Caco-2 (cell line): ENCODE measurements around the gene SEMA4C. TPM values are rescaled to one million over a fixed set of nuclear protein-coding genes. Genes with fewer than 3 reads are reported as not detected.
"Not testable (repeated sequence)": the region's sequence is repeated elsewhere in the genome, so short reads cannot be mapped to it uniquely, and the experiment has no call there.

Source experiments
- BruUV-seq: library from RNA; stranded (reverse); fragments of 400-500 nt; replicated peaks from 2 replicates; lab custom pipeline; 2021; lab: Mats Ljungman, UMichigan
- CTCF ChIA-PET: fragments of 300-600 bp; sonication (Branson Sonifier 250); formaldehyde crosslinking; loops from one replicate; lab custom pipeline; 2022; ENCODE audit warnings: antibody characterized with exemption; lab: Charles Lee
- POLR2A ChIA-PET: fragments of 300-600 bp; sonication (Branson Sonifier 250); formaldehyde crosslinking; loops from one replicate; lab custom pipeline; 2022; ENCODE audit warnings: antibody characterized with exemption; lab: Charles Lee
- DNase-seq, 2 experiments: peaks; one replicate each; pipeline versions ENCODE4 v3.0.0 to v3.0.0-alpha.2; 2020 to 2022
- H3K27me3 ChIP-seq: replicated peaks from 2 replicates; pipeline ENCODE4 v1.6.0; 2011; ENCODE audit warnings: low read length; ENCODE audit not compliant: control insufficient read depth, insufficient read depth
- H3K36me3 ChIP-seq: 2 replicates; pipeline ENCODE4 v1.5.1; 2011; ENCODE audit warnings: low read length; ENCODE audit not compliant: control insufficient read depth, insufficient read depth
- H3K4me1 ChIP-seq: fragments of 250-450 bp; sonication (Bioruptor Pico); 2 replicates; pipeline ENCODE4 v1.5.1; 2020; ENCODE audit warnings: mild to moderate bottlenecking
- H3K4me3 ChIP-seq: 2 replicates; pipeline ENCODE4 v1.5.1; 2011; ENCODE audit warnings: low read depth, mild to moderate bottlenecking, control low read depth, low read length
- H3K9me3 ChIP-seq: fragments of 250-450 bp; sonication (Bioruptor Pico); 2 replicates; pipeline ENCODE4 v1.5.1; 2020; ENCODE audit warnings: mild to moderate bottlenecking, moderate library complexity
- H3K27ac Mint-ChIP-seq: one replicate; pipeline ENCODE4 v1.8.0; 2022; ENCODE audit warnings: mixed read lengths; ENCODE audit not compliant: unreplicated experiment
- H3K27me3 Mint-ChIP-seq: one replicate; pipeline ENCODE4 v1.8.0; 2022; ENCODE audit warnings: mixed read lengths; ENCODE audit not compliant: insufficient read depth, unreplicated experiment
- H3K36me3 Mint-ChIP-seq: one replicate; pipeline ENCODE4 v1.8.0; 2022; ENCODE audit warnings: mild to moderate bottlenecking, mixed read lengths; ENCODE audit not compliant: insufficient read depth, unreplicated experiment
- H3K4me1 Mint-ChIP-seq: one replicate; pipeline ENCODE4 v1.8.0; 2022; ENCODE audit warnings: low read depth, mixed read lengths; ENCODE audit not compliant: unreplicated experiment
- H3K4me3 Mint-ChIP-seq: one replicate; pipeline ENCODE4 v1.8.0; 2022; ENCODE audit warnings: mild to moderate bottlenecking, moderate library complexity, mixed read lengths; ENCODE audit not compliant: unreplicated experiment
- H3K9me3 Mint-ChIP-seq: one replicate; pipeline ENCODE4 v1.8.0; 2022; ENCODE audit warnings: mixed read lengths; ENCODE audit not compliant: unreplicated experiment
- CTCF ChIP-seq, 2 experiments: fragments of 200-600 bp in 1 of 2; IDR thresholded peaks; 1 replicate in 1 of 2; 2 replicates in 1 of 2; pipeline versions ENCODE4 v1.5.1 to v1.8.0; 2011 to 2022; ENCODE audit warnings: antibody characterized with exemption in 1 of 2, control low read depth in 1 of 2, inconsistent platforms in 1 of 2, low read depth in 1 of 2, low read length in 1 of 2, mild to moderate bottlenecking in 1 of 2, moderate library complexity in 1 of 2; ENCODE audit not compliant: insufficient read depth in 1 of 2, severe bottlenecking in 1 of 2, unreplicated experiment in 1 of 2
- intact Hi-C: fragments of 100-400 bp; cut with micrococcal nuclease; formaldehyde crosslinking; loops from one replicate; pipeline ENCODE4 v1.10.0; 2022; ENCODE audit not compliant: unreplicated experiment
- total RNA-seq: library from RNA; stranded (reverse); gene quantifications from 2 replicates; pipeline ENCODE4 v1.2.3, GENCODE V29; 2022

SEMA4C gene
- total RNA-seq, 1 experiment from 2014 or later = 29.9 TPM

DNA sequence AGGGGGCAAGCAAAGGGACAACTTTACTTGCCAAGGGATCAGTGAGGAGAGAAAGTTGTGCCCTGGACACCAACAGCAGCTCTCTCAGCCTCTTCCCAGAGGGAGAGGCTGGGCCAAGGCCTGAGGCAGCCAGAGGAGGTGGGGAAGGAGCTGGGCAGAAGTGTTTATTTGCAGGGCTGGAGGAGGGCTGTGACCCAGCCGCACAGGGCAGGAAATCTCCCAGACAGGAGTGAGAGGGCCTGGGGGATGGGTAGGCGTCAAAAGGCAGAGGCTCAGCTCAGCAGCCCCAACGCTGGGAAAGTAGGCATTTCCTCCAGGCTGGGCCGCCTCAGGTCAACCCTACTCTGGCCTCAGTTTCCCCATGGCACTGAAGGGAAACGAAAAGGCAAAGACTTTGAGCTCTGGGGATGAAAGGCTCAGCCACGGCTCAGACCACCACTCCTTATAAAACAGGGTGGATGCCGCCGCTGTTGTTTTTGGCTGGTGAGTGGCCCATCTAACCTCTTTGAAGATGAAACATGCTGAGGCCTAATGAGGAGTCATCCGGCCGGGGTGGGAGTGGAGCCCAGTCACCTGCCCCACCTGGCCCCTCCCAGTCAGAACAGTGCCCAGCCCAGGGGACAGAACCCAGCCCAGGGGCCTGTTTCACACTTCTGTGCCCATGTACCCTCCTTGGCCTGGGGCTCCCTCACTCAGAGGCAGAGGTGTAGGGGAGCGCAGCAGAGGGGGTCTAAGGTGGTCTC, 21.9 kb upstream of the SEMA4C start:
- no peaks in the 10 kb centered on the region for H3K36me3 Mint-ChIP-seq
- ChIA-PET POLR2A (no interaction called here), CTCF (no interaction called here)
- DNase-seq = no peak
- H3K9me3 Mint-ChIP-seq = no peaks in the 10 kb centered on the region
- Histone ChIP-seq H3K27me3 (no peaks in the 10 kb centered on the region), H3K4me3 (no peak overlapping the region), H3K4me1 (peaks cover 38% of the 10 kb centered on the region), H3K9me3 (no peaks in the 10 kb centered on the region), H3K36me3 (no peaks in the 10 kb centered on the region)
- BruUV-seq = no TSS peak
- peaks cover 29% of the 10 kb centered on the region for H3K4me1 Mint-ChIP-seq
- H3K4me3 Mint-ChIP-seq = no peak overlapping the region
- TF ChIP-seq CTCF (IDR thresholded peaks at IDR 0.05; ENCODE audit: insufficient read depth in 1 of 2, low read depth in 1 of 2, low read length in 1 of 2, severe bottlenecking in 1 of 2, unreplicated experiment in 1 of 2) = no peak
- no peaks in the 10 kb centered on the region for H3K27me3 Mint-ChIP-seq
- H3K27ac Mint-ChIP-seq = no peak overlapping the region
- intact Hi-C loops = no loop called here

GRCh38 chr2:96890726-96891385, 21.0 kb upstream of the SEMA4C start:
- POLR2A ChIA-PET = no interaction called here
- no TSS peak for BruUV-seq
- intact Hi-C loops = no loop called here
- no peaks in the 10 kb centered on the region for H3K9me3 Mint-ChIP-seq
- no peaks in the 10 kb centered on the region for H3K36me3 Mint-ChIP-seq
- no peaks in the 10 kb centered on the region for H3K27me3 ChIP-seq
- CTCF ChIA-PET = interaction anchor here (0.8 to 1.4 kb wide), 4 partner anchors 22 to 60 kb away, joined by 3 to 14 read pairs (median 5); no protein-coding TSS in a partner anchor
- no peak overlapping the region for H3K4me3 Mint-ChIP-seq
- no peaks in the 10 kb centered on the region for H3K9me3 ChIP-seq
- no peaks in the 10 kb centered on the region for H3K36me3 ChIP-seq
- H3K4me1 ChIP-seq = peaks cover 46% of the 10 kb centered on the region
- no peak for TF ChIP-seq CTCF (IDR thresholded peaks at IDR 0.05; ENCODE audit: insufficient read depth in 1 of 2, low read depth in 1 of 2, low read length in 1 of 2, severe bottlenecking in 1 of 2, unreplicated experiment in 1 of 2)
- no peak overlapping the region for H3K4me3 ChIP-seq
- no peaks in the 10 kb centered on the region for H3K27me3 Mint-ChIP-seq
- peaks cover 34% of the 10 kb centered on the region for H3K4me1 Mint-ChIP-seq
- H3K27ac Mint-ChIP-seq = no peak overlapping the region
- no peak for DNase-seq

DNA sequence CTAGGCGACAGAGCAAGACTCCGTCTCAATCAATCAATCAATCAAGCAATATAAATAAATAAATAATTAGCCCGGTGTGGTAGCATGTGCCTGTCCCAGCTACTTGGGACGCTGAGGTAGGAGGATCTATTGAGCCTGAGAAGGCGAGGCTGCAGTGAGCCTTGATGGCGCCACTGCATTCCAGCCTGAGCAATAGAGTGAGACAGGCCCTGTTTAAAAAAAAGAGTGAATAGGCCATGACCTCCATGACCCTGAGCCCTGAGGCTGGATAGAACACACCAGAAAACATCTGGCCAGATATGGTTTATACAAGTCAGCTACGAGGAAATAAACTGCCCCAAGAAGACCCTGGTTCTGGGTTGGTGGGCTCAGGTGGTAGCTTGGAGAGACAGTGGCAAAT, 20.4 kb upstream of the SEMA4C start:
- Mint-ChIP-seq H3K9me3 (no peaks in the 10 kb centered on the region), H3K27me3 (no peaks in the 10 kb centered on the region), H3K4me1 (peaks cover 34% of the 10 kb centered on the region), H3K4me3 (no peak overlapping the region), H3K36me3 (no peaks in the 10 kb centered on the region), H3K27ac (no peak overlapping the region)
- no TSS peak for BruUV-seq
- intact Hi-C loops = no loop called here
- DNase-seq = peak in 1 of 2 experiments; percentile 36
- TF ChIP-seq CTCF (IDR thresholded peaks at IDR 0.05; ENCODE audit: insufficient read depth in 1 of 2, low read depth in 1 of 2, low read length in 1 of 2, severe bottlenecking in 1 of 2, unreplicated experiment in 1 of 2) = no peak
- ChIA-PET CTCF (interaction anchor here (0.5 to 1.4 kb wide), 4 partner anchors 11 to 61 kb away, joined by 4 to 14 read pairs (median 5); no protein-coding TSS in a partner anchor), POLR2A (no interaction called here)
- Histone ChIP-seq H3K36me3 (no peaks in the 10 kb centered on the region), H3K27me3 (no peaks in the 10 kb centered on the region), H3K4me3 (no peak overlapping the region), H3K4me1 (peaks cover 44% of the 10 kb centered on the region), H3K9me3 (no peaks in the 10 kb centered on the region)

DNA sequence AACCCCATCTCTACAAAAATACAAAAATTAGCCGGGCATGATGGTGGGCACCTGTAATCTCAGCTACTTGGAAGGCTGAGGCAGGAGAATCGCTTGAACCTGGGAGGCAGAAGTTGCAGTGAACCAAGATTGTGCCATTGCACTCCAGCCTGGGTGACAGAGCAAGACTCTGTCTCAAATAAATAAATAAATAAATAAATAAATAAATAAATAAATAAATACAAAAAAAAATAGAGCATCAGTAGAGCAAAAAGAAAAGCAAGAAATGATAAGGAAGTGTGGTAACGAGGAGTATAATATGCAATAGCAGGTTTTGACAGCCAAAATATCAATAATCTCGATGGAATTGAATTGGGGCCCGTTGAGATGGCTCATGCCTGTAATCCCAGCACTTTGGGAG, 19.6 kb upstream of the SEMA4C start:
- H3K36me3 ChIP-seq, H3K27me3 Mint-ChIP-seq, H3K27me3 ChIP-seq, H3K9me3 ChIP-seq, H3K4me3 Mint-ChIP-seq, H3K27ac Mint-ChIP-seq, H3K36me3 Mint-ChIP-seq, intact Hi-C loops, H3K9me3 Mint-ChIP-seq, BruUV-seq, POLR2A ChIA-PET, H3K4me3 ChIP-seq, DNase-seq: not testable (repeated sequence)
- H3K4me1 Mint-ChIP-seq = peaks cover 34% of the 10 kb centered on the region
- H3K4me1 ChIP-seq = peaks cover 43% of the 10 kb centered on the region
- CTCF ChIA-PET = interaction anchor here (1.4 kb wide), 1 partner anchor 31 kb away, joined by 6 read pairs; no protein-coding TSS in a partner anchor
